Hypothalamus (tissue), 51 donors: ENCODE results near the gene KRTAP3-3.
"Not testable (repeated sequence)": the region's sequence is repeated elsewhere in the genome, so short reads cannot be mapped to it uniquely, and the experiment has no call there.

ENCODE experiments used
- DNase-seq, 51 donors: peaks; one replicate each; lab custom pipeline; 2025; lab: John Stamatoyannopoulos, UW

The KRTAP3-3 gene

GRCh38 chr17:40993839-40994238 lies at the start of gene KRTAP3-3:
KRTAP3-3 (minus strand) TSS chr17:40994164; CDS start chr17:40994097, 67 bp downstream.
- no peak for DNase-seq

DNA sequence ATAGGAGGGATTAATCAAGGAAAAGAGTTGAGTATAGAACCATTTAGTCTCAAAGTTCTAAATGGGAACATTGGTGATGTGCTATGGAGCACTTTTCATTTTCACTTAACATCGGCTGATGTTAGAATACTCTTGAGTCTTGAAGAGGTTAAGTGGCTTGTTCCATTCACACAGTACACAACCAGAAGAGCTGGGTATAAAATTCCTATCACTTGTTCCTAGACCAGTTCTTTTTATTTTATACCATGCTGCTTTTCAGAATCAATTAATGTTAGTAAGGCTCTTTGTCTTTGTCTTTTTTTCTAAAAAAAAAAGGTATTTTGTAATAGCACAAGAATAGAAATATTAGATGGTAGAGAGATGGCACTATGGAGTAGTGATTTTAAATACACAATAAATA lies 49.0 kb upstream of the KRTAP3-3 start:
- DNase-seq, result no peak

DNA sequence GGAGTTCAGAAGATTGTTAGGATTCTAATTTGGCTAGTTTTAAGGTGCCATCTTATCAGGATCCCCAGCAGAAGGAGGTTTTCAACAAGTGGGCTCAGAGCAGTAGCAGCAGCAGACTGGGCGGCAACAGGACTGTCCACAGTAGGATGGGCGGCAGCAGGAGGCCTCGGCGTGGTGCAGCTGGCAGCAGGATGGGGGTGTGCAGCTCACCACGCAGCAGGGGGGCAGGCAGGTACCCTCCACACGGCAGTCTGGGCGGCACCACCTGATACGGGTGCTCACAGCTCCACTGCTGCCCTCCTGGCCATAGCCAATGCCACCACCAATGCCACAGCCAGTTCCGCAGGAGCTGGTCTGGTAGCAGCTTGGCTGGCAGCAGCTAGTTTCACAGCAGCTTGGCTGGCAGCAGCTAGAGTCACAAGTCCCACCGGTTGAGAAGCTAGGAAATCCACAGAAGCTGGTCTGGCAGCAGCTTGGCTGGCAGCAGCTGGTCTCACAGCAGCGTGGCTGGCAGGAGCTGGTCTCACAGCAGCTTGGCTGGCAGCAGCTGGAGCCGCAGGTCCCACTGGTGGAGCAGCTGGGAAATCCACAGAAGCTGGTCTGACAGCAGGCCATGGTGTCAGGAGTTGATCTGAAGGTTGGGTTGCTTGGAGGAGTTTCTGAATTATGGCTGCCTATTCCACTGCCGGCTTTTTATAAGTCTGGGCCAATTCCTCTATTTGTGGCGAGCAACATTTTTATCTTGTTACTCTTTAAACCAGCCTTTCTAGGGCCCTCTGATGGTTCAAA lies 47.0 kb upstream of the KRTAP3-3 start, which contains the start of gene KRTAP1-1:
TSS of gene KRTAP1-1 (minus strand) at position 668 of the 789 bp plus-strand sequence. CDS start at position 615, 53 bp downstream.
- peak in 2 of 51 donors; percentile 1 to 9 for DNase-seq

DNA sequence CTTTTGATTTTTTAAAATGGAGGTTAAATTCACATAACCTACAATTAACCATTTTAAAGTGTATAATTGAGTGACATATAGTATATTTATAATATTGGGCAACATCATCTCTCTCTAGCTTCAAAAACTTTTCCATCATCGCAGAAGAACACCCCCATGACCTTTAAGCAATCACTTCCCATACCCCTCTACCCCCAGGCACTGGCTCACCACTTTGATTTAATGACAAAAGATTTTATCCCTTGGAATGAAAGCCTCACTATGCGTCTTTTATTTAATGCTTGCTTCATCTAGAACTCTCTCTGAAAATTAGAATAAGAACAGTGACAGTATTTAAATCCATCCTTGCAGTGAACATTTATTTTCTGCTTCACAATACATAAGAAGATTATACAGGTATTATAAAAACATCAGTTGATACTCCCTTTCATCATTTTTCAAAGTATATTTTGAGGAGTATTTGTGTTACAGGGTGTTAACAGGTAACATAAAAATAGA lies 43.9 kb upstream of the KRTAP3-3 start:
- DNase-seq, result no peak

DNA sequence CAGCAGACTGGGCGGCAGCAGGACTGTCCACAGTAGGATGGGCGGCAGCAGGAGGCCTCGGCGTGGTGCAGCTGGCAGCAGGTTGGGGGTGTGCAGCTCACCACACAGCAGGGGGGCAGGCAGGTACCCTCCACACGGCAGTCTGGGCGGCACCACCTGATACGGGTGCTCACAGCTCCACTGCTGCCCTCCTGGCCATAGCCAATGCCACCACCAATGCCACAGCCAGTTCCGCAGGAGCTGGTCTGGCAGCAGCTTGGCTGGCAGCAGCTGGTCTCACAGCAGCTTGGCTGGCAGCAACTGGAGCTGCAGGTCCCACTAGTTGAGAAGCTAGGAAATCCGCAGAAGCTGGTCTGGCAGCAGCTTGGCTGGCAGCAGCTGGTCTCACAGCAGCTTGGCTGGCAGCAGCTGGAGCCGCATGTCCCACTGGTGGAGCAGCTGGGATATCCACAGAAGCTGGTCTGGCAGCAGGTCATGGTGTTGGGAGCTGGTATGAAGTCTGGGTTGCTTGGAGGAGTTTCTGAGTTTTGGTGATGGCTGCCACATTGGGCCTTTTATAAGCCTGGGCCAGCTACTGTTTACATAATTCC lies 40.5 kb upstream of the KRTAP3-3 start, which contains the start of gene KRTAP1-3:
TSS of gene KRTAP1-3 (minus strand) at position 529 of the 590 bp plus-strand sequence. CDS start at position 476, 53 bp downstream.
- not testable (repeated sequence) for DNase-seq

GRCh38 chr17:41029633-41030245 lies 35.8 kb upstream of the KRTAP3-3 start, which contains the start of gene KRTAP1-4:
KRTAP1-4 (minus strand) TSS chr17:41030195; CDS start chr17:41030078, 117 bp downstream.
- DNase-seq, result no peak

- DNase-seq, result no peak
These were observed 32.9 kb upstream of the KRTAP3-3 start, which contains the start of gene KRTAP1-5 for GRCh38 chr17:41026715-41027471. KRTAP1-5 (minus strand) TSS chr17:41027208; CDS start chr17:41027155, 53 bp downstream.

- DNase-seq, result no peak
These were observed 30.7 kb upstream of the KRTAP3-3 start for GRCh38 chr17:41024697-41025096.

DNA sequence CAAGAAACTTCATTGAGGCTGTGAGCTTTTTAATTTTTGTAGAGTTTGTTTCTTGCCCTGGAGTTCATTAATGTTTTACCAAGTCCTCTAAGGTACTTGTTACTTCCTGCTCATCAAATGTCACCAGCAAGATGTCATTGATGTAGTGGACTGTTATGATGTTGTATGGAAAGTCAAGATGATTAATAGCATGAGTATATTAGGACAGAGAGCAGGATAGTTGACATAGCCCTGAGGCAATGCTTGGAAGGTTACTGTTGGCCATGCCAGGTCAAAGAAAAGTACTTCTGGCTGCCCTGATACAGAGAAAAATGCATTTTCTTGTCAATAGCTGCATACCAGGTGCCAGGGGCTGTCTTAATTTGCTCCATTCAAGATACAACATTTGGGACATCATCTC lies 26.4 kb upstream of the KRTAP3-3 start:
- no peak for DNase-seq

DNA sequence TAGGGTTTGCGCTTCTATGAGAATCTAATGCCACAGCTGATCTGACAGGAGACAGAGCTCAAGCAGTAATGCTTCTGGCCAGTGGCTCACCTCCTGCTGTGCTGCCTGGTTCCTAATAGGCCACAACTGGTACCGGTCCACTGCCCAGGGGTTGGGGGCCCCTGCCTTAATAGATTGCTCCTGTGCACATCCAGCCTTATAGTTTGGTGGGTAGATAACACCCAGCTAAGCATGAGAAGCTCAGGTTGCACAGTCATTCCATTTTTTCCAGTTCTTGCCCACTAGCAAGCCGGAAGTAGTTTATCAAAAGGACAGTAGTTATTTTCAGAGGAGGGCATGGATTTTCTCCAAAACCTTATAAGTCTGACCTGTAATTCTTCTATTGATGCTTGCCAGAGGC lies 25.5 kb upstream of the KRTAP3-3 start:
- no peak for DNase-seq

DNA sequence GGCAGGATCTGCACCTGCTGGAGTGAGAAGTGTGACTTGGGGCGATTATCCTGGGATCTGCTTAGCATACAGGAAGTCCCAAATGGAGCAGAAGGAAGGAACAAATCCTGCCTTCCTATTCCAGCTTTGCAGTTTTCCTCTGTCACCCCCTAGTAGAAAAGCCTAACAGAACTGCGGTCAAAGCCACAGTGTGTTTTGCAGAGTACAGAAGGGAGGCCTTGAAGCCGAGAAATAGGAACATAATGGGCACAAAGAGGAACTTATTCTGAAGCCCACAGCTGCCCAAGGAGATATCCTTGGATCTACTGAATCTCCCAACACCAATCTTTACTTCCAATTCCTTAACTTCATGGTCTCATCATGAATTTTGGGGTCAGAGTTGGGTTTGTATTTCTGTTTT lies 24.6 kb upstream of the KRTAP3-3 start:
- no peak for DNase-seq

GRCh38 chr17:41016578-41017215 lies 22.7 kb upstream of the KRTAP3-3 start:
- no peak for DNase-seq

- no peak for DNase-seq
These were observed 21.5 kb upstream of the KRTAP3-3 start for GRCh38 chr17:41015454-41015853.

GRCh38 chr17:41013606-41014005 lies 19.6 kb upstream of the KRTAP3-3 start:
- DNase-seq, result no peak

DNA sequence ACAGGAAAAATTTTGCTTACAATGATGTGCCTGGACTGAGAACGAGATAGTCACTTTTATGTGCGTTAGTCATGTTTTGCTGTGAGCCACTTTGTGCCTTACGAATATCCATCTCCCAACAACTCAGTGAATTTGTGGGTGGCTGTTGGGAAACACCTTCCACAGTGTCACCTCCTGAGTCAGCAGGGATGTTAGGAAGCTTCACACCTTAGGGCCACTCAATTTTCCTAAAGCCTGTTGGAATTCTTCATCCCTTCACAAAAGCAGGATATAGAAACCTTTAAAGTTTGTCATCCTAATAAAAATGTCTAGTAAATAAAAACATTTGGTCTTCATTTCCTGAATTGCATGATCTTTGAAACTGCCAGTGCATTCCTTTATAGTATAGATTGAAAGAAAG lies 19.2 kb upstream of the KRTAP3-3 start:
- no peak for DNase-seq

DNA sequence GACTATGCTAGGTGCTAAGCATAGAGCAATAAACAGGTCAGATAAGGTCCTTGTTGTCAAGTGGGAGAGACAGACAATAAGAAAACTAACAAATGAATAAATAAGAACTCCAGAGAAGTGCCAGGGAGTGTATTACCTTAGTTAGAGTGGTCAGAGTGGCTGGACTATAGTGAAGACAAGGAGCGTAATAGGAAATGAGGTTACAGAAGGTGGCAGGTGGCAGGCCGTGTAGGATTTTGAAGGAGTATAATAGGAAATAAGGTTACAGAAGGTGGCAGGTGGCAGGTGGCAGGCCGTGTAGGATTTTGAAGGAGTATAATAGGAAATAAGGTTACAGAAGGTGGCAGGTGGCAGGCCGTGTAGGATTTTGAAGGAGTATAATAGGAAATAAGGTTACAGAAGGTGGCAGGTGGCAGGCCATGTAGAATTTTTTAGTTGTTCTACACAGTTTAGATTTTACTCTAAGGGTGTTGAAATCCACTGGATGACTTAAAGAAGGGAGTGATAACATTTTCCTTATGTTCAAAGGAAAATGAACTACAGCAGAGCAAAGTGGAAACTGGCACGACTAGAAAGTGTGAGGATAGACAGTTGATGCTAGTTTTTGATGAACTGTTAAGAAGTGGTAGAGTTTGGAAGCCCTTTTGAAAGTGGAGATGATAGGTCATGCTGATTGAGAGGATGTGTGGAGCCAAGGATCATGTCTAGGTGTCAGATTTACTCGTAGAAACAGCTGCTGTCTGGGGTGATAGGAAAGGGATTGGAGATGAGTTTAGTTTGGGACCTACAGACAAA lies 18.6 kb upstream of the KRTAP3-3 start:
- DNase-seq, result no peak

DNA sequence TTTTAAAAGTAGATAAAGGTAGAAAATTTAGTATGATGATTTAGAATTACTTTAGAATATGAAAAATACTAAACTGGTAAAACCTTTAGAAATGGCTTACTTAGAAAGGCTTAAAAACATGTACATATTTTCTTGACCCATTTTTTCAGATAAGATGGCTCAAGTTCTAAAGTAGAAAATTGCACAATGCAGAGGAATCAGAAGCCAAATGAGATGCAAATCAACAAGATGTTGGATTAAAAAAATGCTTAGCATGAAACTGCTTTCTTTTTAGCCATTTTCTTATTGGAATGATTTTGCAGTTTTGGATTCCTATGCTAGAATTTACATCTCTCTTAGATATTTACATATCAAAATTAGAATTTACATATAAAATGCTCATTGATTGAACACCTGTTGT lies 16.5 kb upstream of the KRTAP3-3 start:
- no peak for DNase-seq

- no peak for DNase-seq
These were observed 16.0 kb upstream of the KRTAP3-3 start for GRCh38 chr17:41009936-41010335.

DNA sequence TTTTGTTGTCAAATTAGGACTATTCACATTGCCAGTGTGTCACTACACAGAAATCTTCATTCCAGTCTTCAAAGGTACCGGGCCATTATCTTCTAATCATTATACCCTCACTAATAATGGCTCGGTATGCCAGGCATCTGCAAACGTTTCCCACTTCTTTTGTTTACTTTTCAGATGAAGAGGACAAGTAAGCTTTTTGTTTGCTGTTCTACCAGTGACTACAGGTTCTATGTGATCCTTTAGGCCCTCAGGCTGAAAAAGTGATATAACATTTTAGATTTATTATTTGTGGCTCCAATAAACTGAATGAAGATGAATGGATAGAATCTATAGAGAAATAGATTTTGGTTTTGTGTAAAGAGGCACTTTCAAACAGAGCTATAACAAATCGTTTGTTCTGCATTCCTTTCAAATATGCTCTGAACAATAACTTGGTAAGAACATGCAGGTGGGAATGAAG lies 15.4 kb upstream of the KRTAP3-3 start:
- DNase-seq, result no peak
